Raji (cell line): ENCODE results near the gene SLC22A6.

Experiments used
- POLR2A ChIP-seq: IDR thresholded peaks from 2 replicates; pipeline ENCODE4 v1.6.1; 2011; ENCODE audit warnings: low read depth, low read length, control low read depth; ENCODE audit not compliant: insufficient read depth

Gene SLC22A6

GRCh38 chr11:62959422-62959980 is 25.3 kb downstream of the SLC22A6 start:
- TF ChIP-seq POLR2A, result no peak

GRCh38 chr11:62958547-62959421 is 26.0 kb downstream of the SLC22A6 start:
- TF ChIP-seq POLR2A, result no peak

DNA sequence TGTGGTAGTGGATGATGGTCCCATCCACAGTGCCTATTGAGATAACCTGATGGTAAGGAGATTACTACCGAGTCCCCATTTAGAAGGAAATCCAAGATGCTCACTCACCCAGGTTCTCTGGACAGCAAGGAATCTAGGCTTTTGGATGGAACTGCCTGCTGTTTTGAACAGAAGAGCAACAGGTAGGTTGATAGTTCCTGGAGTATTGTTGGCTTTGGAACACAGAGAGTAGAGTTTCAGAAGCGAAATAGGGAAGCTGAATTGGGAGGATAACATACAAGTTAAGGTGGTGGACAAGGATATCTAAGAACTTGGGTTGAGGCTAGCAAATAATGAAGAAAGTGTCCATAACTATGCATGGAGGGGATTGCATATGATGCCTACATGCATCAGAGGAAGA is 27.6 kb downstream of the SLC22A6 start:
- no peak for TF ChIP-seq POLR2A

GRCh38 chr11:62954478-62954877 is 30.3 kb downstream of the SLC22A6 start:
- TF ChIP-seq POLR2A, result no peak

GRCh38 chr11:62953811-62954210 is 31.0 kb downstream of the SLC22A6 start:
- no peak for TF ChIP-seq POLR2A

DNA sequence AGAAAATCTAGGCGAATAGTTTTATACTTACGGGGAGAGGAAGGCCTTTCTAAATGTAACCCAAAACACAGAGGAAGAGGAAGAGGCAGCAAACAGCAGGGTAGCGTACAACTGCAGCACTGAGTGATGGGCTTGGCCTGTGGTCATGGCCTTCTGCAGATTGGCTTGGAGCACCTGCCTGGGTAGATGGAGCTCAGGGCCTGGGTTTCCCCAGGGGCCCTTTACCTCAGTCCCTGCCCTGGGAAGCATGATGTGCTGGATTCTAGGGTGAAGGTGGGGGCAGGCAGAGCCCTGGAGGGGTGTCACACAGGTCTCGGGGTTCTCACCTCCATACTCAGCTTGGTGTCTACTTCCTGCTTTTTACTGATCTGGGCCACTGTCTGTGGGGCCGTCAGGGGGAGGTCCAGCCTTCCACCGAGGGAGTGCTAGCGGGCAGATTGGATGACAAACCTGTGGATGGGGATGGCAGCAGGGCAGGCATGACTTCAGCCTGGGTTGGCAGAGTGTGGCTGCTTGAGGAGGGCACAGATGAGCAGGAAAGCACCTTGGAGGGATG is 35.9 kb downstream of the SLC22A6 start:
- no peak for TF ChIP-seq POLR2A

DNA sequence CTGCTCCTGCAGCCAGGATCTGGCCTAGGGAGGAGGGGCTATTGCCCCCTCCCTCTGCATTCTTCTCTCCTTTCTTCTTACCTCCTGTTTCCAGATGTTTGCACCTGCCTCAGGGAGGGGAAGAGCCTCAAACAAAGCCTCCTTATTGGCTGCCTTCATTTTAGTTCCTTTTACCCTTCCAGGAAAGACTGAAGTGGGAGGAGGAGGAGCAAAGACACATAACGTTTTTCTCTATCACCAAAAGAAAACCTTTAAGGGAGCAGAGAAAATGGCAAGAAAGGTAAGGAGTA is 50.3 kb downstream of the SLC22A6 start:
- no peak for TF ChIP-seq POLR2A

DNA sequence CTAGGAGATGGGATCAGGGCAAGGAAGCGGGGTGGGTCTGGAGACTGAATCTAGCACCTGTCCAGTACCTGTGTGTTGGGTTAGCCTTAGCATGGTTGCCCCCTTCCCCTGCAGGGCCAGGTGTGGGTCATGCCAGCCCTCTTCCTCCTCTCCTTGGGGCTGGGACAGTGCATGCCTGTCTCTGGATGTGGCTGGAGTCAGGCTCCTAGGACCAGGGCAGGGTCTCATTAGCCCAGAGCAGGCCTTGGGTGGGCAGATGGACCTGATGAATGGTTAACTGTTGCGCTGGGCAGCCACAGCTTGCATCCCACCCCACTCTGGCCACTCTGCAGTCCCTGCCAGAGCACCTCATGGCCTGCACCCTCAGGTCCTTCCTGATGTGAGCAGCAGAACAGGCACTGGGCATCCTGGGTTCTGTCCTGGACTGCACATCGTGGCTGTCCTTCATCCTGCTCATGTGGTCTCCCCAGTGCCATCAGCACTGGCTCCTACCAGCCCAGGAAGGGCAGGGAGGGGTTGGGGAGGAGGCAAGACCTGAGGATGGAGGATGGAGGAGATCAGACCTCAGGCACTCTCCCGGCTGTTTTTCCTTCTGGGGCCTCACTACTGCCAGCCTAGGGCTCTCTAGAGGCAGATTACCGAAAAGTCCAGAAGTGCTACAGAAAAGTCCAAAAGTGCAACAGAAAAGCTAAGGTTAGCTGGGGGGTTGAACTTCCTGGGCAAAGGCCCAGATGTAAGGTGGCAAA is 50.8 kb downstream of the SLC22A6 start:
- no peak for TF ChIP-seq POLR2A

GRCh38 chr11:62933285-62933684 is 51.5 kb downstream of the SLC22A6 start:
- TF ChIP-seq POLR2A, result no peak

DNA sequence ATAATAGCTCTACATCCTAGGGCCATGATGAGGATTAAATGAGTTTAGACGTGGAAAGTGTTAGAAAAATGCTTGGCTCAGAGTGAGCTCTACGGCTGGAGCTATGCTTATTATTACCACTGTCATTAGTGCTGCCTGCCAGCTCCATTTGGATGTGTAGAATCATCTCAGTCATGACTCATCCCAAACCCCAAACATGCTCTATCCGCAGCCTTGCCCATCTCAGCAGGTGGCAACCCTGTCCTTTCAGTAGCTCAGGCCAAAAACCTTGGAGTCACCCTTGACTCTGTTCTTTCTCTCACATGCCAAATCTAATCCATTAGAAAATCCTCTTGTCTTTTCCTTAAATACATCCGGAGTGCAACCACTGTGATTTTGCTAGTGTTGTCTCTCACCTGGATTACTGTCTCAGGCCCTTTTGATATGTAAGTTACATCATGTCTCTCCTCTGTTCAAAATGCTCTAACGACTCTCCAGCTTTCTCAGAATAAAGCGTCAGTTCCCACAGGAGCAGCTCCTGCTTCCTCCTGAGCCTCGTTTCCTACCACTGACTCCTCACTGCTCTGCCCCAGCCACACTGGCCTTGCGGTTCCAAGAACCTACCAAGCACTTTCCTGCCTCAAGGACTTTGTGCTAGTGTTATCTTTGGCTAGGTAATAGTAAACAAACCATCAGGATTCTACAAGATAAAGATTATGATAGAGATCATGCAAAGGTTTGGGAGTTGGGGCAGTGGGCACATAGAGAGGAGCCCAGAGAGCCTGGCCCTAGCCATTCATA is 53.1 kb downstream of the SLC22A6 start:
- no peak for TF ChIP-seq POLR2A

- no peak for TF ChIP-seq POLR2A
Measured at GRCh38 chr11:62930666-62931065, 54.1 kb downstream of the SLC22A6 start.

- TF ChIP-seq POLR2A, result no peak
Measured at GRCh38 chr11:62930157-62930556, 54.6 kb downstream of the SLC22A6 start.

DNA sequence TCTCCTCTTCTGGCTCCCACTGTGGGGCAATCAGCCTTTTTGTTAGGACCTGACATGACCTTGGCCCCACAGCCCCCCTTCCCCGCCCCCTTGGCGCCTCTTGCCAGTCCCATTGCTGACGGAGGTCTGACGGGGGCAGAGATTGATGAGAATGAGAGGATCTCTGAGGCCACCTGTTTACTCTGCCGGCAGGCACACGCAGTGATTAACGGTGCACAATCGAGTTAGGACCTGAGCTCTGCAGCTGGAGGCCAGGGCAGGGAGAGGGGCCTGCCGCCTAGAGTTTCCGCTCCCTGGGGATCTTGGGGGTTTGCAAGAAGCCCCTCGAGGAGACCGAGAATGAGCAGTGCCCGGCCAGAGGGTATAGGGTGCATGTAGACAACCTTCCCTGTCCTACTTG is 56.8 kb downstream of the SLC22A6 start:
- no peak for TF ChIP-seq POLR2A

- TF ChIP-seq POLR2A, result no peak
Measured at GRCh38 chr11:62926680-62927455, 57.9 kb downstream of the SLC22A6 start.
